ENCODE results near the gene MYLK4. TPM values are rescaled to one million over a fixed set of nuclear protein-coding genes. Genes with fewer than 3 reads are reported as not detected.

Gene MYLK4
- total and polyA plus RNA-seq, 4 donors: 0.07 to 0.65 (median 0.39) TPM

DNA sequence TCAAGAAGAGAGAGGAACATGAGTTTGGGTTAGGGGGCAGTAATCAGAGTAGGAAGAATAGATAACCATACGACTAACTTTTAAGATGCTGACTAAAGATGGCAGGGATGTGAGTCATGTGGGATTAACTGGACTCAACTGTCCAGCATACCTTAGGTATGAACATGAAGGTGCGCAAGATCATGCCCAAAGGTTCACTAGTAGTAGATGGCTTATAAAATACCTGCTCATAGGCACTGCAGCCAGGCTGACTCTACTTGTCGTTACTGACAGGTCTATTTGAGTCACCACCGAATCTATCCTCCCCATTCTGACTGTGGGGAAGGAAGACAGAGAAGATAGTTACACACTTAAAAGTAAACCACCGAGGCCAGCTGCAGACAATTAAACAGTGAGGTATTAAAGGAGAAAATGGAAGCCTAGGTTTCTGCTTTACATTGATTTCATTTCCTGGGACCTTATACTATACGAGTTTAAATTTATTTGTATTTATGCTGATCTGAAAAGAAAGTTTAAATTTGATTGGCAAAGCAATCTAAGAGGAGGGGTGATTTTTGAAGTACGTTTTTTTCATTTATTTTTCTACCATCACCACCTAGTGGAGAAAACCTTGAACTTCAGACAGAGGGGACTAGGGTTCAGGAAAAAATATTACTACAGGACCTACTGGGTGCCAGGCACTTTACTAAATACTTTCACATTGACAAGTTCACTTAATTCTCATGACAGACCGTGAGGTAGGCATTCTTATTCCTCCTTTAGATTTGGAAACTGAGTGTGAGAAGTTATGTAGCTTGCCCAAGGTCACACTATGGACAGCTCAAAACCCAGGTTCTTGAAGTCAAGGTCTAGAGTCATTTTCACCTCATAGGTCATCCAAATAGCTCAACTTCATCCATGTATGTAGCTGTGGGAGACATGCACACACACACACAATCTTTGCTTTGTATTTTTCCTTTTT is 10.4 kb upstream of the MYLK4 start:
- Histone ChIP-seq H3K9ac (ENCODE audit: low read depth in 1 of 2, low read length in 2 of 2) (no peak overlapping the region), H3K9me3 (ENCODE audit: control insufficient read depth in 4 of 4, low read length in 3 of 4) (no peaks in the 10 kb centered on the region), H3K4me3 (ENCODE audit: low read depth in 1 of 3, low read length in 3 of 3) (no peak overlapping the region), H3K36me3 (ENCODE audit: control insufficient read depth in 4 of 4, insufficient read depth in 3 of 4, low read depth in 1 of 4, low read length in 3 of 4) (no peaks in the 10 kb centered on the region), H3K27me3 (ENCODE audit: control insufficient read depth in 4 of 4, insufficient read depth in 4 of 4, low read length in 3 of 4) (no peaks in the 10 kb centered on the region), H3K27ac (ENCODE audit: low read depth in 1 of 2, low read length in 2 of 2) (no peak overlapping the region), H3K4me1 (ENCODE audit: control insufficient read depth in 4 of 4, insufficient read depth in 4 of 4, low read length in 3 of 4) (peaks cover 0 to 7% (median 4%) of the 10 kb centered on the region in 4 donors)
- no peak for DNase-seq (ENCODE audit: low spot score)
- no peak for TF ChIP-seq EGR1 (IDR thresholded peaks at IDR 0.05; ENCODE audit: low read depth in 2 of 2)
- TF ChIP-seq, protein P1, sequence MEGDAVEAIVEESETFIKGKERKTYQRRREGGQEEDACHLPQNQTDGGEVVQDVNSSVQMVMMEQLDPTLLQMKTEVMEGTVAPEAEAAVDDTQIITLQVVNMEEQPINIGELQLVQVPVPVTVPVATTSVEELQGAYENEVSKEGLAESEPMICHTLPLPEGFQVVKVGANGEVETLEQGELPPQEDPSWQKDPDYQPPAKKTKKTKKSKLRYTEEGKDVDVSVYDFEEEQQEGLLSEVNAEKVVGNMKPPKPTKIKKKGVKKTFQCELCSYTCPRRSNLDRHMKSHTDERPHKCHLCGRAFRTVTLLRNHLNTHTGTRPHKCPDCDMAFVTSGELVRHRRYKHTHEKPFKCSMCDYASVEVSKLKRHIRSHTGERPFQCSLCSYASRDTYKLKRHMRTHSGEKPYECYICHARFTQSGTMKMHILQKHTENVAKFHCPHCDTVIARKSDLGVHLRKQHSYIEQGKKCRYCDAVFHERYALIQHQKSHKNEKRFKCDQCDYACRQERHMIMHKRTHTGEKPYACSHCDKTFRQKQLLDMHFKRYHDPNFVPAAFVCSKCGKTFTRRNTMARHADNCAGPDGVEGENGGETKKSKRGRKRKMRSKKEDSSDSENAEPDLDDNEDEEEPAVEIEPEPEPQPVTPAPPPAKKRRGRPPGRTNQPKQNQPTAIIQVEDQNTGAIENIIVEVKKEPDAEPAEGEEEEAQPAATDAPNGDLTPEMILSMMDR (IDR thresholded peaks at IDR 0.05; ENCODE audit: low read depth, low read length, missing input control): peak; percentile 46
- TF ChIP-seq HNF4G (IDR thresholded peaks at IDR 0.05): no peak
- peak in 1 of 2 donors; percentile 13 for TF ChIP-seq RAD21 (IDR thresholded peaks at IDR 0.05)
- TF ChIP-seq SP1 (IDR thresholded peaks at IDR 0.05): no peak
- WGBS: 71% methylated on average over 8 of the region's 8 CpGs

DNA sequence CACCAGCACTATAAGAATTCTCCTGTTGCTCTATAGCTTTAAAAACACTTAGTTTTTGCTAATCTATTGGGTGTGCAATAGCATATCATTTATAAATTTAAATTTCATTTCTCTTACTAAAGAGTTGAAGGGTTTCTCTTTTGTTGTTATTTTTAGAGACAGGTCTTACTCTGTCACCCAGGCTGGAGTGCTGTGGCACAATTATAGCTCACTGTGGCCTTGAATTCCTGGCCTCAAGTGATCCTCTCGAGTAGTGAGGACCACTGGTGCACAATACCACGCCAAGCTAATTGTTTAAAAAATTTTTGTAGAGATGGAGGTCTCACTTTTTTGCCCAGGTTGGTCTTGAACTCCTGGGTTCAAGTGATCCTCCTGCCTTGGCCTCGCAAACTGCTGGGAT is 8.3 kb upstream of the MYLK4 start:
- H3K27me3 ChIP-seq (ENCODE audit: control insufficient read depth in 4 of 4, insufficient read depth in 4 of 4, low read length in 3 of 4): no peaks in the 10 kb centered on the region
- H3K4me1 ChIP-seq (ENCODE audit: control insufficient read depth in 4 of 4, insufficient read depth in 4 of 4, low read length in 3 of 4): no peaks in the 10 kb centered on the region
- no peak overlapping the region for H3K27ac ChIP-seq (ENCODE audit: low read depth in 1 of 2, low read length in 2 of 2)
- H3K36me3 ChIP-seq (ENCODE audit: control insufficient read depth in 4 of 4, insufficient read depth in 3 of 4, low read depth in 1 of 4, low read length in 3 of 4): no peaks in the 10 kb centered on the region
- 87% methylated on average over 3 of the region's 3 CpGs for WGBS
- no peak for DNase-seq (ENCODE audit: low spot score)
- no peak overlapping the region for H3K4me3 ChIP-seq (ENCODE audit: low read depth in 1 of 3, low read length in 3 of 3)
- TF ChIP-seq EGR1 (IDR thresholded peaks at IDR 0.05; ENCODE audit: low read depth in 2 of 2) (no peak), FOXA2 (IDR thresholded peaks at IDR 0.05) (no peak), YY1 (IDR thresholded peaks at IDR 0.05) (no peak), TAF1 (conservative IDR thresholded peaks at IDR 0.05) (no peak), NR2F2 (IDR thresholded peaks at IDR 0.05) (no peak), RAD21 (IDR thresholded peaks at IDR 0.05) (no peak), SP1 (IDR thresholded peaks at IDR 0.05) (no peak), GABPA (IDR thresholded peaks at IDR 0.05 in 1 of 2, conservative IDR thresholded peaks at IDR 0.05 in 1 of 2) (no peak)
- TF ChIP-seq, protein P2, sequence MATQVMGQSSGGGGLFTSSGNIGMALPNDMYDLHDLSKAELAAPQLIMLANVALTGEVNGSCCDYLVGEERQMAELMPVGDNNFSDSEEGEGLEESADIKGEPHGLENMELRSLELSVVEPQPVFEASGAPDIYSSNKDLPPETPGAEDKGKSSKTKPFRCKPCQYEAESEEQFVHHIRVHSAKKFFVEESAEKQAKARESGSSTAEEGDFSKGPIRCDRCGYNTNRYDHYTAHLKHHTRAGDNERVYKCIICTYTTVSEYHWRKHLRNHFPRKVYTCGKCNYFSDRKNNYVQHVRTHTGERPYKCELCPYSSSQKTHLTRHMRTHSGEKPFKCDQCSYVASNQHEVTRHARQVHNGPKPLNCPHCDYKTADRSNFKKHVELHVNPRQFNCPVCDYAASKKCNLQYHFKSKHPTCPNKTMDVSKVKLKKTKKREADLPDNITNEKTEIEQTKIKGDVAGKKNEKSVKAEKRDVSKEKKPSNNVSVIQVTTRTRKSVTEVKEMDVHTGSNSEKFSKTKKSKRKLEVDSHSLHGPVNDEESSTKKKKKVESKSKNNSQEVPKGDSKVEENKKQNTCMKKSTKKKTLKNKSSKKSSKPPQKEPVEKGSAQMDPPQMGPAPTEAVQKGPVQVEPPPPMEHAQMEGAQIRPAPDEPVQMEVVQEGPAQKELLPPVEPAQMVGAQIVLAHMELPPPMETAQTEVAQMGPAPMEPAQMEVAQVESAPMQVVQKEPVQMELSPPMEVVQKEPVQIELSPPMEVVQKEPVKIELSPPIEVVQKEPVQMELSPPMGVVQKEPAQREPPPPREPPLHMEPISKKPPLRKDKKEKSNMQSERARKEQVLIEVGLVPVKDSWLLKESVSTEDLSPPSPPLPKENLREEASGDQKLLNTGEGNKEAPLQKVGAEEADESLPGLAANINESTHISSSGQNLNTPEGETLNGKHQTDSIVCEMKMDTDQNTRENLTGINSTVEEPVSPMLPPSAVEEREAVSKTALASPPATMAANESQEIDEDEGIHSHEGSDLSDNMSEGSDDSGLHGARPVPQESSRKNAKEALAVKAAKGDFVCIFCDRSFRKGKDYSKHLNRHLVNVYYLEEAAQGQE (IDR thresholded peaks at IDR 0.05): no peak
- no peaks in the 10 kb centered on the region for H3K9me3 ChIP-seq (ENCODE audit: control insufficient read depth in 4 of 4, low read length in 3 of 4)
- no peak overlapping the region for H3K9ac ChIP-seq (ENCODE audit: low read depth in 1 of 2, low read length in 2 of 2)
